Upper lobe of right lung (tissue), 1 donor: ENCODE measurements around the gene FLT3LG. TPM values are rescaled to one million over a fixed set of nuclear protein-coding genes. Genes with fewer than 3 reads are reported as not detected.

Experiments
- ATAC-seq: fragments of 200-7000 bp; cut with Tn5 transposase; one replicate; pipeline ENCODE4 v1.9.1; 2020; ENCODE audit warnings: mild to moderate bottlenecking, moderate library complexity
- DNase-seq: peaks from one replicate; pipeline ENCODE4 v3.0.0-alpha.2; 2020
- H3K27ac ChIP-seq: fragments of 200-600 bp; one replicate; pipeline ENCODE4 v1.8.0; 2022
- H3K27me3 ChIP-seq: fragments of 200-600 bp; one replicate; pipeline ENCODE4 v1.8.0; 2022; ENCODE audit warnings: mild to moderate bottlenecking
- H3K36me3 ChIP-seq: fragments of 200-600 bp; one replicate; pipeline ENCODE4 v1.8.0; 2022
- H3K4me1 ChIP-seq: fragments of 200-600 bp; one replicate; pipeline ENCODE4 v1.8.0; 2022
- H3K4me3 ChIP-seq: fragments of 200-600 bp; one replicate; pipeline ENCODE4 v1.8.0; 2022; ENCODE audit warnings: mild to moderate bottlenecking
- H3K9me3 ChIP-seq: fragments of 200-600 bp; one replicate; pipeline ENCODE4 v1.8.0; 2022
- intact Hi-C: fragments of 100-400 bp; cut with DNase I; formaldehyde crosslinking; loops from one replicate; pipeline ENCODE4 v1.11.0; 2022
- total RNA-seq: library from RNA; stranded (reverse); fragmentation: NEBNext Ultra II Directional; extraction: Animal tissue kit (Norgen Biotek cat#: 25700); gene quantifications from one replicate; pipeline ENCODE4 v1.2.1, GENCODE V29; 2021
- TF ChIP-seq, protein P1 (sequence below): fragments of 200-600 bp; IDR thresholded peaks from one replicate; pipeline ENCODE4 v1.8.0; 2022; ENCODE audit warnings: antibody characterized with exemption
- donor health status: DM: no; HTN: yes; CAD: no; lungs with severe emphysema.

The FLT3LG gene
- total RNA-seq, 1 donor from 2014 or later = 12.1 TPM

DNA sequence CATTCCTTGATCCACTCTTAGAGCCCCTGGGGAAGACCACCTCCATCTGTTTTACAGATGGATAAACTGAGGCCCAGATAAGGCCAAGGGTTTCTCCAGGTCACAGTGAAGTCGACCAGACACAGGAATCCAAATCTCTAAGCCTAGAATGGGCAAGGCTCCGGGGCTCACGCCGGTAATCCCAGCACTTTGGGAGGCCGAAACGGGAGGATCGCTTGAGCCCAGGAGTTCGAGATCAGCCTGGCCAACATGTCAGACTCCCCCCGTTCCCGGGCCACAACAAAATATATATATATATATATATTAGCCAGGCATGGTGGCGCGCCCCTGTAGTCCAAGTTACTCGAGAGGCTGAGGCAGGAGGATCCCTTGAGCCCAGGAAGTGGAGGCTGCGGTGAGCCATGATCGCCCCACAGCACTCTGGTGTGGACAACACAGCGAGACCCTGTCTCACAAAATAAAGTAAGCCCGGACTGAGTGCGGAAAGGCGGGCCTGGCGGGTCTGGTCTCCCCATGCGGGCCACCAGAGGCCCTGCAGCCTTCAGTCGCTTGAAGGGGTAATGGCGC is 12.8 kb downstream of the FLT3LG start:
- ATAC-seq (no peak), DNase-seq (no peak)
- TF ChIP-seq, protein P1, sequence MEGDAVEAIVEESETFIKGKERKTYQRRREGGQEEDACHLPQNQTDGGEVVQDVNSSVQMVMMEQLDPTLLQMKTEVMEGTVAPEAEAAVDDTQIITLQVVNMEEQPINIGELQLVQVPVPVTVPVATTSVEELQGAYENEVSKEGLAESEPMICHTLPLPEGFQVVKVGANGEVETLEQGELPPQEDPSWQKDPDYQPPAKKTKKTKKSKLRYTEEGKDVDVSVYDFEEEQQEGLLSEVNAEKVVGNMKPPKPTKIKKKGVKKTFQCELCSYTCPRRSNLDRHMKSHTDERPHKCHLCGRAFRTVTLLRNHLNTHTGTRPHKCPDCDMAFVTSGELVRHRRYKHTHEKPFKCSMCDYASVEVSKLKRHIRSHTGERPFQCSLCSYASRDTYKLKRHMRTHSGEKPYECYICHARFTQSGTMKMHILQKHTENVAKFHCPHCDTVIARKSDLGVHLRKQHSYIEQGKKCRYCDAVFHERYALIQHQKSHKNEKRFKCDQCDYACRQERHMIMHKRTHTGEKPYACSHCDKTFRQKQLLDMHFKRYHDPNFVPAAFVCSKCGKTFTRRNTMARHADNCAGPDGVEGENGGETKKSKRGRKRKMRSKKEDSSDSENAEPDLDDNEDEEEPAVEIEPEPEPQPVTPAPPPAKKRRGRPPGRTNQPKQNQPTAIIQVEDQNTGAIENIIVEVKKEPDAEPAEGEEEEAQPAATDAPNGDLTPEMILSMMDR = peak; percentile 15
- Histone ChIP-seq H3K9me3 (no peaks in the 10 kb centered on the region), H3K4me1 (peaks cover 22% of the 10 kb centered on the region), H3K4me3 (peak overlapping the region; percentile 100), H3K36me3 (peaks cover 32% of the 10 kb centered on the region), H3K27me3 (no peaks in the 10 kb centered on the region), H3K27ac (peak overlapping the region; percentile 97)
- intact Hi-C loops = no loop called here

DNA sequence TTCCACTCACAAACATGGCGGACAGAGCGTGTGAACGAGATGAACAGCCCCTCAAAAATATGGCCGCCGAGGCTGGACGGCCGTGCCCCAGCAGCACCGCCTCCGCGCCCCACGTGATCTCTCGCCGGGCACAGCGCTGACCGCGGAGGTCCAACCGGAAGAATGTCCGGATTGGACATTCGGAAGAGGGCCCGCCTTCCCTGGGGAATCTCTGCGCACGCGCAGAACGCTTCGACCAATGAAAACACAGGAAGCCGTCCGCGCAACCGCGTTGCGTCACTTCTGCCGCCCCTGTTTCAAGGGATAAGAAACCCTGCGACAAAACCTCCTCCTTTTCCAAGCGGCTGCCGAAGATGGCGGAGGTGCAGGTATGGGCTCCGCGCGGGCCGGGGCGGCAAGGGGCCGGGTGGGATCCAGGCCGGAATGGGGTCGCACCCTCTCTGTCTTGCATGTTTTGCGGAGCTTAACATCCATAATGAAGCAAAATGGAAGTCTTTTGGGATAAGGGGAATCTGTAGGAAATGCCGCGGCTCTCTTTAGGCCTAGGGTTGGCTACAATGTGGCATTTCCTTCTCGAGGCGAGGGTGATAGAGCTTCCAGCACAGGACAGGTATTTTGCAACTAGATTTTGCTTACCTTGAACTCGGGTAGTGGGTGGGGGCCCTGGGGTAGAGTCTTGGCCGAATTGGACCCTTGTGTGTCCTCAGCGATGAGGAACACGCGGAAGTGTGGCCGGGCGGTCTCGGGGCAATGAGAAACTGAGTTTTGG is 13.4 kb downstream of the FLT3LG start, which contains the start of gene RPL13A:
TSS of gene RPL13A (plus strand) at position 332 of the 769 bp plus-strand sequence. CDS start at position 354, 22 bp downstream.
- Histone ChIP-seq H3K36me3 (peaks cover 39% of the 10 kb centered on the region), H3K9me3 (no peaks in the 10 kb centered on the region), H3K4me3 (peak within 1 kb of the TSS; percentile 100), H3K27ac (peak within 1 kb of the TSS; percentile 97), H3K4me1 (peaks cover 22% of the 10 kb centered on the region), H3K27me3 (no peaks in the 10 kb centered on the region)
- TF ChIP-seq, protein P1 = no peak
- ATAC-seq (peak; percentile 97), DNase-seq (peak; percentile 100)
- intact Hi-C loops = no loop called here

DNA sequence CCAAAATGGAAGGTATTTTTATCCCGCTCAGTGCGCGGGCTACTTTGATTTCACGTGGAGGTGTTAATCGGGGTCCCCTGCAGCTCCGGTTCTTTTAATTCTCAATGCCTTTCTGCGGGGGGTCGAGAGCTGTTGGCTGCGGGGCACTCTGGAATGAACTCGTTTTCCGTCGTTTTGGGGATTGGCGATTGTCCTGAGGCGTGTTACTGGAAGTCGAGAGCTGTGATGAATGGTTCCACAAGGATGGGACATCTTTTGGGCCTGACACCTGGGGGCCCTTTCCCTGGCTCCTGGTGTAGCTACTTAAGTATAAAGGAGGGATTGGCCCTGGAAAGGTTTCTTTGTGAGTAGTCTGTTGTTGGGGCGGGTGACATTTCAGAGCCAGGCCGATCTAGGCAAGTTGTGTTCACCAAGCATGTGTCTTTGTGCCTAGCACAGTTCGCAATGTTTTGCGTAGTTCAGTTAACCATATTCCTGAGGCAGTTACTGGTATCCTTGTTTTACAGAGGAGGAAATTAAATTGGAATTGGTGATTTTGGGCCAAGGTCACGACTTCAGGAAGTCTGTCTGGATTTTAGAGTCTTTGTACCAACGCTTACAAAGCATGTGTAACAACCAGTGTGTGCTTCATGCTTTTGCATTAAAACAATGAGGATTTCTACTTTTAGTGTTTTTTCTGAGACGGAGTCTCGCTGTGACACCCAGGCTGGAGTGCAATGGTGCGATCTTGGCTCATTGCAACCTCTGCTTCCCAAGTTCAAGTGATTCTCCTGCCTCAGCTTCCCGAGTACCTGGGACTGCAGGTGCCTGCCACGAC is 14.2 kb downstream of the FLT3LG start:
- H3K27ac ChIP-seq = peak overlapping the region; percentile 97
- DNase-seq (no peak), ATAC-seq (no peak)
- peaks cover 47% of the 10 kb centered on the region for H3K36me3 ChIP-seq
- TF ChIP-seq, protein P1 = no peak
- no peaks in the 10 kb centered on the region for H3K9me3 ChIP-seq
- H3K4me3 ChIP-seq = peak overlapping the region; percentile 100
- intact Hi-C loops = no loop called here
- H3K27me3 ChIP-seq = no peaks in the 10 kb centered on the region
- peaks cover 22% of the 10 kb centered on the region for H3K4me1 ChIP-seq

DNA sequence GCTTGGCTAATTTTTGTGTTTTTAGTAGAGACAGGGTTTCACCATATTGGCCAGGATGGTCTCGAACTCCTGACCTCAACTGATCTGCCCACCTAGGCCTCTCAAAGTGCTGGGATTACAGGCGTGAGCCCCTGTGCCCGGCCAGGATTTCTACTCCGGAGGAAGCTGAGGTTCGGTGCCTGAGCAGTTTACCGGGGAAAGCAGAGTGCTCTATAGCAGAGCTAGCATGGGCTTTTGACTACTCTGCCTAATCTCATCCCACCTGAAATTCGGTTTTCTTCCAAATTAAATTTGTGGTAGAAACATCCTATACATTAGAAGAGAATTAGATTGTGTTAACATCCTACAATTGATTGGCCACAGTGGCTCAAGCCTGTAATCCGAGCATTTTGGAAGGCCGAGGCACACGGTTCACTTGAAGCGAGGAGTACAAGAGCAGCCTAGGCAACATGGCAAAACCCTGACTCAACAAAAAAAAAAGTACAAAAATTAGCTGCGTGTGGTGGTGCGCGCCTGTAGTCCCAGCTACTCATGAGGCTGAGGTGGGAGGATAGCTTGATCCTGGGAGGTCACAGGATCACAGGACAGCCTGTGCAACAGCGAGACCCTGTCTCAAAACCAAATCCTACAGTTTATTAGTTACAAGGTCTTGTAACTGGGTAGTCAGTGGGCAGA is 15.0 kb downstream of the FLT3LG start:
- DNase-seq (no peak), ATAC-seq (no peak)
- peak overlapping the region; percentile 100 for H3K4me3 ChIP-seq
- peaks cover 22% of the 10 kb centered on the region for H3K4me1 ChIP-seq
- intact Hi-C loops = no loop called here
- H3K9me3 ChIP-seq = no peaks in the 10 kb centered on the region
- TF ChIP-seq, protein P1 = no peak
- no peaks in the 10 kb centered on the region for H3K27me3 ChIP-seq
- H3K27ac ChIP-seq = peak overlapping the region; percentile 97
- peaks cover 48% of the 10 kb centered on the region for H3K36me3 ChIP-seq

DNA sequence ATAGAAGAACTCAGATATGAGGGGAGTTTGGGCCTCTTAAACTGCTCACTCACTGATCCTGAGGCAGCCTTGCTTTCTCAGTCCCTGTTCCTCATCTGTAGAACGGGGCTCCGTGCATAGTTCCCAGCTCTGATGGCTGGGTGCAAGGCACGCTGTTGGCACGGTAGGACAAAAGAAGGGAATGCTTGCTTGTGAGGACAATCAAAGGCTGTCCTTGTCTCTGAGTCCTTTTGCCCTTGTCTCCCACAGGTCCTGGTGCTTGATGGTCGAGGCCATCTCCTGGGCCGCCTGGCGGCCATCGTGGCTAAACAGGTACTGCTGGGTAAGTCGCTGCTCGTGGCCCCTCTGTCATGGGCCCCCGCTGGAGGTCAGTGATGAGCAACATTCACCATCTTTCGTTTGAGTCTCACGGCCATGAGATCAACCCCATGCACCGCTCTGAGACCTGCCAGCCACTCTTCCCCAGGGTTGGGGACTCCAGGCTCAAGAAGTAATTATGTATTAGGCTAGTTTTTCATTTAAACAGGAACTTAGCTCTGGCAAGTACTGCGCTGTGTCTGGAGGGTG is 15.7 kb downstream of the FLT3LG start:
- Histone ChIP-seq H3K9me3 (no peaks in the 10 kb centered on the region), H3K27ac (peak overlapping the region; percentile 97), H3K4me1 (peaks cover 22% of the 10 kb centered on the region), H3K27me3 (no peaks in the 10 kb centered on the region), H3K36me3 (peaks cover 48% of the 10 kb centered on the region), H3K4me3 (peak overlapping the region; percentile 100)
- TF ChIP-seq, protein P1 = no peak
- DNase-seq (no peak), ATAC-seq (no peak)
- intact Hi-C loops = no loop called here
